Smooth muscle cell (in vitro differentiated cells): ENCODE results near the gene BCAS3. TPM values are rescaled to one million over a fixed set of nuclear protein-coding genes. Genes with fewer than 3 reads are reported as not detected.

Experiments
- DNase-seq: peaks from one replicate; lab custom pipeline; 2025; ENCODE audit not compliant: unreplicated experiment; lab: John Stamatoyannopoulos, UW
- H2AFZ ChIP-seq: fragments of 200-600 bp; sonication (generic); 2 replicates; pipeline ENCODE4 v1.6.0; 2016; ENCODE audit warnings: antibody characterized with exemption, low read depth, mild to moderate bottlenecking
- H3F3A ChIP-seq: fragments of 200-600 bp; sonication (generic); 2 replicates; pipeline ENCODE4 v1.6.0; 2017; ENCODE audit warnings: antibody characterized with exemption, low read depth
- H3K27ac ChIP-seq: fragments of 200-600 bp; sonication (generic); 2 replicates; pipeline ENCODE4 v1.5.1; 2016; ENCODE audit warnings: low read depth, mild to moderate bottlenecking
- H3K27me3 ChIP-seq: fragments of 200-600 bp; sonication (generic); 2 replicates; pipeline ENCODE4 v1.6.1; 2016; ENCODE audit warnings: low read depth, mild to moderate bottlenecking
- H3K36me3 ChIP-seq: fragments of 200-600 bp; sonication (generic); 2 replicates; pipeline ENCODE4 v1.5.1; 2016; ENCODE audit warnings: low read depth
- H3K4me1 ChIP-seq: fragments of 200-600 bp; sonication (generic); 2 replicates; pipeline ENCODE4 v1.5.1; 2016; ENCODE audit warnings: low read depth
- H3K4me2 ChIP-seq: fragments of 200-600 bp; sonication (generic); 2 replicates; pipeline ENCODE4 v1.6.0; 2016; ENCODE audit warnings: mild to moderate bottlenecking
- H3K4me3 ChIP-seq: fragments of 200-600 bp; sonication (generic); 2 replicates; pipeline ENCODE4 v1.5.1; 2016; ENCODE audit warnings: mild to moderate bottlenecking
- H3K79me2 ChIP-seq: fragments of 200-600 bp; sonication (generic); 2 replicates; pipeline ENCODE4 v1.6.0; 2016; ENCODE audit warnings: low read depth, mild to moderate bottlenecking
- H3K9ac ChIP-seq: fragments of 200-600 bp; sonication (generic); 2 replicates; pipeline ENCODE4 v1.6.0; 2016; ENCODE audit warnings: low read depth
- H3K9me3 ChIP-seq: fragments of 200-600 bp; sonication (generic); replicated peaks from 2 replicates; pipeline ENCODE4 v1.5.1; 2016; ENCODE audit warnings: low read depth
- H4K20me1 ChIP-seq: fragments of 200-600 bp; sonication (generic); 2 replicates; pipeline ENCODE4 v1.6.0; 2016; ENCODE audit warnings: low read depth
- CTCF ChIP-seq: fragments of 200-600 bp; sonication (generic); IDR thresholded peaks from 2 replicates; pipeline ENCODE4 v1.5.1; 2017; ENCODE audit warnings: borderline replicate concordance, mild to moderate bottlenecking, antibody characterized with exemption; ENCODE audit not compliant: insufficient read depth, poor library complexity, severe bottlenecking
- WGBS: methylation state at CpG from one replicate; pipeline ENCODE4 v1.1.7; 2016; ENCODE audit warnings: low lambda C conversion rate; 5-methylcytosine and 5-hydroxymethylcytosine counted together
- polyA plus RNA-seq: library from polyadenylated mRNA; unstranded; fragments of >200 nt; fragmentation: Nextera tagmentation; extraction: Ambion mirVana; gene quantifications from 2 replicates; pipeline ENCODE4 v1.2.1, GENCODE V29; 2016
- total RNA-seq: library from RNA; depleted of rRNA; stranded (reverse); fragments of >200 nt; gene quantifications from 2 replicates; pipeline ENCODE4 v1.2.3, GENCODE V29; 2014

The BCAS3 gene
- total and polyA plus RNA-seq, 2 experiments from 2014 or later: 17.2 to 54.5 TPM

- H3K4me2 ChIP-seq: peak overlapping the region; percentile 4
- WGBS: 86% methylated on average over 3 of the region's 3 CpGs
- DNase-seq: no peak
- no peak for TF ChIP-seq CTCF
- no peaks in the 10 kb centered on the region for H3K27me3 ChIP-seq
- peaks cover 38% of the 10 kb centered on the region for H3K4me1 ChIP-seq
- no peaks in the 10 kb centered on the region for H4K20me1 ChIP-seq
- H3K9me3 ChIP-seq: no peaks in the 10 kb centered on the region
- H3K79me2 ChIP-seq: no peaks in the 10 kb centered on the region
- no peak overlapping the region for H3K4me3 ChIP-seq
- H3F3A ChIP-seq: peaks cover 15% of the 10 kb centered on the region
- no peaks in the 10 kb centered on the region for H3K36me3 ChIP-seq
- H2AFZ ChIP-seq: no peak overlapping the region
- H3K27ac ChIP-seq: peak overlapping the region; percentile 13
- H3K9ac ChIP-seq: no peak overlapping the region
Measured at GRCh38 chr17:61205401-61205800, 527.8 kb downstream of the BCAS3 start.

- 27% methylated on average over 4 of the region's 4 CpGs for WGBS
- Histone ChIP-seq H3K4me2 (peak overlapping the region; percentile 4), H3K9me3 (no peaks in the 10 kb centered on the region), H3K36me3 (no peaks in the 10 kb centered on the region), H3K27ac (peak overlapping the region; percentile 13), H3F3A (peaks cover 11% of the 10 kb centered on the region), H4K20me1 (no peaks in the 10 kb centered on the region), H3K27me3 (no peaks in the 10 kb centered on the region), H3K79me2 (no peaks in the 10 kb centered on the region), H3K4me1 (peaks cover 36% of the 10 kb centered on the region), H2AFZ (no peak overlapping the region), H3K4me3 (no peak overlapping the region), H3K9ac (no peak overlapping the region)
- no peak for TF ChIP-seq CTCF
- no peak for DNase-seq
Measured at GRCh38 chr17:61205931-61206330, 528.3 kb downstream of the BCAS3 start.

GRCh38 chr17:61206922-61207321, 529.3 kb downstream of the BCAS3 start:
- no peak for TF ChIP-seq CTCF
- H3K36me3 ChIP-seq: no peaks in the 10 kb centered on the region
- H3F3A ChIP-seq: peaks cover 11% of the 10 kb centered on the region
- H3K79me2 ChIP-seq: no peaks in the 10 kb centered on the region
- H3K9ac ChIP-seq: no peak overlapping the region
- no peaks in the 10 kb centered on the region for H3K27me3 ChIP-seq
- WGBS: 96% methylated on average over 5 of the region's 5 CpGs
- no peaks in the 10 kb centered on the region for H4K20me1 ChIP-seq
- peaks cover 44% of the 10 kb centered on the region for H3K4me1 ChIP-seq
- DNase-seq: no peak
- H2AFZ ChIP-seq: no peak overlapping the region
- no peak overlapping the region for H3K4me2 ChIP-seq
- H3K27ac ChIP-seq: no peak overlapping the region
- H3K4me3 ChIP-seq: no peak overlapping the region
- H3K9me3 ChIP-seq: no peaks in the 10 kb centered on the region

GRCh38 chr17:61208301-61209105, 530.9 kb downstream of the BCAS3 start:
- WGBS: 57% methylated on average over 6 of the region's 6 CpGs
- Histone ChIP-seq H3K4me3 (peak overlapping the region; percentile 20), H3K27ac (peak overlapping the region; percentile 32)

More at GRCh38 chr17:61208301-61209105, 530.9 kb downstream of the BCAS3 start:
- Histone ChIP-seq H3F3A (peaks cover 11% of the 10 kb centered on the region), H3K4me2 (peak overlapping the region; percentile 77), H2AFZ (no peak overlapping the region), H4K20me1 (no peaks in the 10 kb centered on the region), H3K36me3 (no peaks in the 10 kb centered on the region), H3K9me3 (no peaks in the 10 kb centered on the region), H3K4me1 (peaks cover 44% of the 10 kb centered on the region), H3K79me2 (no peaks in the 10 kb centered on the region), H3K9ac (no peak overlapping the region), H3K27me3 (no peaks in the 10 kb centered on the region)
- DNase-seq: no peak
- TF ChIP-seq CTCF: no peak
